Activated CD4-positive, CD25-positive, alpha-beta regulatory T cell treated with anti-CD3 and anti-CD28 coated beads, Interleukin-2, amount 50 U/mL, for 72 hours (primary cell): Measurements from ENCODE around the gene BRSK2.

Source experiments
- DNase-seq: peaks from one replicate; pipeline ENCODE4 v3.0.0; 2021

BRSK2 gene

GRCh38 chr11:1377231-1377780 lies 12.4 kb upstream of the BRSK2 start:
- no peak for DNase-seq

GRCh38 chr11:1381793-1382425 lies 7.8 kb upstream of the BRSK2 start:
- no peak for DNase-seq

GRCh38 chr11:1382429-1382828 lies 7.3 kb upstream of the BRSK2 start:
- no peak for DNase-seq

GRCh38 chr11:1382831-1383607 lies 6.7 kb upstream of the BRSK2 start:
- peak; percentile 73 for DNase-seq

GRCh38 chr11:1384199-1384970 lies 5.3 kb upstream of the BRSK2 start:
- DNase-seq: no peak

GRCh38 chr11:1387521-1387920 lies 2.2 kb upstream of the BRSK2 start:
- no peak for DNase-seq

GRCh38 chr11:1387961-1388762 lies 1.6 kb upstream of the BRSK2 start:
- no peak for DNase-seq

GRCh38 chr11:1388763-1389102 lies 1.0 kb upstream of the BRSK2 start:
- DNase-seq: no peak

GRCh38 chr11:1389103-1389931 lies 417 bp upstream of the BRSK2 start:
- peak; percentile 93 for DNase-seq

GRCh38 chr11:1390569-1391164 lies 933 bp downstream of the BRSK2 start:
- DNase-seq: no peak

- no peak for DNase-seq
Measured at GRCh38 chr11:1391165-1392075, 1.7 kb downstream of the BRSK2 start.

- no peak for DNase-seq
Measured at GRCh38 chr11:1392111-1392510, 2.4 kb downstream of the BRSK2 start.

GRCh38 chr11:1392561-1392960 lies 2.8 kb downstream of the BRSK2 start:
- DNase-seq: no peak

- no peak for DNase-seq
Measured at GRCh38 chr11:1393038-1393710, 3.4 kb downstream of the BRSK2 start.

GRCh38 chr11:1394936-1395772 lies 5.4 kb downstream of the BRSK2 start:
- no peak for DNase-seq

- DNase-seq: no peak
Measured at GRCh38 chr11:1395773-1396374, 6.1 kb downstream of the BRSK2 start.

GRCh38 chr11:1396375-1396841 lies 6.7 kb downstream of the BRSK2 start:
- DNase-seq: no peak
